ENCODE measurements around the gene NCK2. TPM values are rescaled to one million over a fixed set of nuclear protein-coding genes. Genes with fewer than 3 reads are reported as not detected.

Gene NCK2
- total and polyA plus RNA-seq, 7 donors, result 26.5 to 111 (median 40.1) TPM

DNA sequence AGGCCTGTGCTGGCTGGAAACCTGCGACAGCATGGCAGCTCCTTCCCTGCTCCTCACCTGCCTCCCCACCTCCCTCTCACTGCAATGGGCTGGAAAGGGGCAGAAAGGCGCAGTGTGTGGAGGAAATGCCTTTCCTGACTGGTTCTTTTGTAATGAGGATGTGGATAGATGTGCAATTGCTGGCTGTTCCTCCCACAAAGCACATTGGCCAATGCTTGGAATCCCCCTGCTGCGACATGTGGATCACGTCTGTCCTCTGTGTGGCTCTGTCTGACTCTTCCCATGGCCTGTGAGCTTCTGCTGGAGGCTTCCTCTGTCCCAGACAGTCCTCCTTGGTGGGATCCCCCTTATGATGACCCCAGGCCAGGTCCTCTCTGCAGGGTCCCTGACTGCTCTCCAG lies 172.5 kb downstream of the NCK2 start:
- no peaks in the 10 kb centered on the region for H3K4me1 ChIP-seq
- ATAC-seq (no peak), DNase-seq (no peak)
- no peak overlapping the region for H3K27ac ChIP-seq
- peaks cover 12% of the 10 kb centered on the region for H3K9me3 ChIP-seq
- TF ChIP-seq, protein P1, sequence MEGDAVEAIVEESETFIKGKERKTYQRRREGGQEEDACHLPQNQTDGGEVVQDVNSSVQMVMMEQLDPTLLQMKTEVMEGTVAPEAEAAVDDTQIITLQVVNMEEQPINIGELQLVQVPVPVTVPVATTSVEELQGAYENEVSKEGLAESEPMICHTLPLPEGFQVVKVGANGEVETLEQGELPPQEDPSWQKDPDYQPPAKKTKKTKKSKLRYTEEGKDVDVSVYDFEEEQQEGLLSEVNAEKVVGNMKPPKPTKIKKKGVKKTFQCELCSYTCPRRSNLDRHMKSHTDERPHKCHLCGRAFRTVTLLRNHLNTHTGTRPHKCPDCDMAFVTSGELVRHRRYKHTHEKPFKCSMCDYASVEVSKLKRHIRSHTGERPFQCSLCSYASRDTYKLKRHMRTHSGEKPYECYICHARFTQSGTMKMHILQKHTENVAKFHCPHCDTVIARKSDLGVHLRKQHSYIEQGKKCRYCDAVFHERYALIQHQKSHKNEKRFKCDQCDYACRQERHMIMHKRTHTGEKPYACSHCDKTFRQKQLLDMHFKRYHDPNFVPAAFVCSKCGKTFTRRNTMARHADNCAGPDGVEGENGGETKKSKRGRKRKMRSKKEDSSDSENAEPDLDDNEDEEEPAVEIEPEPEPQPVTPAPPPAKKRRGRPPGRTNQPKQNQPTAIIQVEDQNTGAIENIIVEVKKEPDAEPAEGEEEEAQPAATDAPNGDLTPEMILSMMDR (IDR thresholded peaks at IDR 0.05), result no peak
- H3K27me3 ChIP-seq (ENCODE audit: insufficient read depth in 3 of 3, low read length in 2 of 3), result no peaks in the 10 kb centered on the region
- H3K36me3 ChIP-seq (ENCODE audit: insufficient read depth in 1 of 2, low read depth in 1 of 2), result no peaks in the 10 kb centered on the region
- intact Hi-C loops (cut with DNase I), result no loop called here
- H3K4me3 ChIP-seq, result no peak overlapping the region
- 70 to 82% (median 82%) methylated on average over 4 of the region's 4 CpGs for WGBS, 3 donors

DNA sequence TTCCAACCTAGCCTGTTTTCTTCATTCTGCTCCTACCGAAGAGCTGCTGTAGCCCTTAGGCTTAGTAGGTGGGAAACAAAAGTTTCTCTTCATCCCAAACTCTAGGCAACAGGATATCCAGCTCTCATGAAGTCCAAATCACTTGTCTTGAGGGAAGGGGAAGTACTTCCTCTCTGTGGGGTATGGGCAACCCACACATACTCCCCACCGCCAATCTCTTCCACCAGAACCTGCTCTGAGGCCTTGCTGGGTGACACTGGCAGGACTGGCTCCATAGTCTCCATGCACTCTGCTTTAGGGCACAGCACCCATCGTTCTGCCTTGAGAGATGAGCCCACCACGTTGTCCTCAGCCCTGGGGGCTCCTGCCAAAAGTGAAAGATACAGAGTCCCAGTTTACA lies 173.0 kb downstream of the NCK2 start:
- WGBS, 3 donors, result 73 to 89% (median 85%) methylated on average over 4 of the region's 4 CpGs
- TF ChIP-seq, protein P1 (IDR thresholded peaks at IDR 0.05), result no peak
- no peak overlapping the region for H3K4me3 ChIP-seq
- no peak for ATAC-seq
- no peak overlapping the region for H3K27ac ChIP-seq
- H3K4me1 ChIP-seq, result no peaks in the 10 kb centered on the region
- H3K27me3 ChIP-seq (ENCODE audit: insufficient read depth in 3 of 3, low read length in 2 of 3), result no peaks in the 10 kb centered on the region
- peaks cover 12% of the 10 kb centered on the region for H3K9me3 ChIP-seq
- DNase-seq, result no peak
- intact Hi-C loops (cut with DNase I), result no loop called here
- H3K36me3 ChIP-seq (ENCODE audit: insufficient read depth in 1 of 2, low read depth in 1 of 2), result no peaks in the 10 kb centered on the region

DNA sequence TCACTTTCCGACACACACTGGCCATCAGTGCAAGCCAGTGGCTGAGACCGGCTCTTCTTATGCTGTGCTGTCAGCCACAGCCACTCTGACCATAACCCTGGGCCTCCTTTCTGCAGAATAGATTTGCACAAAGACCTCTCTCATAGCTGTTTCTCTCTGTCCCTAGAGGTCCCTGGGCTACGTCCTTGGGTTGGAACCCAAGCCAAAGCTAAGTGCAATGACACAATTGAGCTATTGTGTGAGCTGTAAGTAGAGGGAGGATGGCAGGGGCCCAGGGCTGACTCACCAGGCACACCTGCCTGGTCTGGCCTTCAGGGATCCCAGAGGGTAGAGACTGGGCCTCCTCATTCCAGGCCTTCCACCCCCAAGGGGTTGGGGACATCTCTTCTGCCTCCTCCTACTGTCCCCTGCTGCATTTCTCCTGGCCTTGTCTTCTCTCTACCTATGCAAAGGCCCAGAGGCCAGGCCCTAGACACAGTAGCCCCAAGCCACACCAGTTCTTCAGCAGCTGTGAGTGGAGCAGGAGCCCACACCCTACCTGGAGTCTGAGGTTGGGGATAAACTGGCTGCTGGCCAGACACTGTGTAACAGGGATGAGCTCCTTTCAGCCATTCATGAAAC lies 174.6 kb downstream of the NCK2 start:
- H3K27ac ChIP-seq, result no peak overlapping the region
- H3K27me3 ChIP-seq (ENCODE audit: insufficient read depth in 3 of 3, low read length in 2 of 3), result no peaks in the 10 kb centered on the region
- TF ChIP-seq, protein P1 (IDR thresholded peaks at IDR 0.05), result no peak
- 49 to 54% (median 54%) methylated on average over 3 of the region's 3 CpGs for WGBS, 3 donors
- no peak for DNase-seq
- peak in 2 of 4 donors; percentile 16 to 30 for ATAC-seq
- intact Hi-C loops (cut with DNase I), result no loop called here
- H3K9me3 ChIP-seq, result peaks cover 12% of the 10 kb centered on the region
- no peaks in the 10 kb centered on the region for H3K36me3 ChIP-seq (ENCODE audit: insufficient read depth in 1 of 2, low read depth in 1 of 2)
- no peak overlapping the region for H3K4me3 ChIP-seq
- H3K4me1 ChIP-seq, result no peaks in the 10 kb centered on the region

DNA sequence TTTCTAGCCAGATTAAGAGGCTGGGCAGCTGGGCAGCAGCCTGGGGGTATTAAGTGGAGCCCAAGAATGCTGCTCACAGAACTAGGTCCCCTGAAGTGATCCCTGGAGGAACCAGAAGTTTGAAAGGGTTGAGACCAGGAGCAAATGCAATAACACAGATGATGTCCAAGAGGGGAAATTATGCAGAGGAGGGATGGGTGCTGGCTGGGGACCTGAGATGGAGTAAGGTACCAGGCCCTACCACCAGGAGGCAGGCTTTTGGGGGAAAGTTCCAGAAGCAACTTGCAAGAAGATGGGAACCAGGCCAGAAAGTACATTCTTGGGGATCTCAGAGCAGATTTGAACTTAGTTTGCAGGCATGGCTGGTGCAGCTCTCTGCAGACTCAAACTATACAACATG lies 175.1 kb downstream of the NCK2 start:
- no peak for ATAC-seq
- DNase-seq, result no peak
- Histone ChIP-seq H3K4me3 (no peak overlapping the region), H3K4me1 (no peaks in the 10 kb centered on the region), H3K9me3 (peaks cover 9% of the 10 kb centered on the region), H3K36me3 (ENCODE audit: insufficient read depth in 1 of 2, low read depth in 1 of 2) (no peaks in the 10 kb centered on the region), H3K27me3 (ENCODE audit: insufficient read depth in 3 of 3, low read length in 2 of 3) (no peaks in the 10 kb centered on the region), H3K27ac (no peak overlapping the region)
- intact Hi-C loops (cut with DNase I), result no loop called here
- TF ChIP-seq, protein P1 (IDR thresholded peaks at IDR 0.05), result peak; percentile 22

DNA sequence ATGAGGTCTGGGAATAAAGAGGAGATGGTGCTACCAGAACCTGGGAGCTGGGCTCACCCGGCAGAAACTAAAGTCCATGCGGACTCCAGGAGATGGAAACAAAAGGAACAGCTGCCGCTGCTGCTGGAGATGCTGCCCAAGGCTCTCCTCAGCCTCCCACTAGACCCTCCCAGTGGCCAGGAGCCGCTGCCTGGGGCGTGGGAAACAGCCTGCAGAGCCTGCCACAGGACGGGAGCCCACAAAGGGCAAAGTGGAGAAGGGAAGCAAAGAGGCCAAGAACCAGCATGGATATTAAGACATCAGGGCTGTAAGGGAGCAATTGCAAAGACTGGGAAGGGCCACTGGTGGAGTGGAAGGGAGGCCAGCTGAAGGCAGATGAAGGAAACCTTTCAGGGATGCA lies 179.6 kb downstream of the NCK2 start:
- WGBS, 3 donors, result 53 to 69% (median 66%) methylated on average over 6 of the region's 6 CpGs
- TF ChIP-seq, protein P1 (IDR thresholded peaks at IDR 0.05), result no peak
- intact Hi-C loops (cut with DNase I), result no loop called here
- no peak overlapping the region for H3K4me3 ChIP-seq
- ATAC-seq, result no peak
- DNase-seq, result no peak
- H3K4me1 ChIP-seq, result no peaks in the 10 kb centered on the region
- no peak overlapping the region for H3K27ac ChIP-seq
- H3K27me3 ChIP-seq (ENCODE audit: insufficient read depth in 3 of 3, low read length in 2 of 3), result no peaks in the 10 kb centered on the region
- H3K9me3 ChIP-seq, result no peaks in the 10 kb centered on the region
- no peaks in the 10 kb centered on the region for H3K36me3 ChIP-seq (ENCODE audit: insufficient read depth in 1 of 2, low read depth in 1 of 2)

Data from psoas muscle (tissue), 8 donors.